ENCODE measurements around the gene ITGA6.

ITGA6 gene

DNA sequence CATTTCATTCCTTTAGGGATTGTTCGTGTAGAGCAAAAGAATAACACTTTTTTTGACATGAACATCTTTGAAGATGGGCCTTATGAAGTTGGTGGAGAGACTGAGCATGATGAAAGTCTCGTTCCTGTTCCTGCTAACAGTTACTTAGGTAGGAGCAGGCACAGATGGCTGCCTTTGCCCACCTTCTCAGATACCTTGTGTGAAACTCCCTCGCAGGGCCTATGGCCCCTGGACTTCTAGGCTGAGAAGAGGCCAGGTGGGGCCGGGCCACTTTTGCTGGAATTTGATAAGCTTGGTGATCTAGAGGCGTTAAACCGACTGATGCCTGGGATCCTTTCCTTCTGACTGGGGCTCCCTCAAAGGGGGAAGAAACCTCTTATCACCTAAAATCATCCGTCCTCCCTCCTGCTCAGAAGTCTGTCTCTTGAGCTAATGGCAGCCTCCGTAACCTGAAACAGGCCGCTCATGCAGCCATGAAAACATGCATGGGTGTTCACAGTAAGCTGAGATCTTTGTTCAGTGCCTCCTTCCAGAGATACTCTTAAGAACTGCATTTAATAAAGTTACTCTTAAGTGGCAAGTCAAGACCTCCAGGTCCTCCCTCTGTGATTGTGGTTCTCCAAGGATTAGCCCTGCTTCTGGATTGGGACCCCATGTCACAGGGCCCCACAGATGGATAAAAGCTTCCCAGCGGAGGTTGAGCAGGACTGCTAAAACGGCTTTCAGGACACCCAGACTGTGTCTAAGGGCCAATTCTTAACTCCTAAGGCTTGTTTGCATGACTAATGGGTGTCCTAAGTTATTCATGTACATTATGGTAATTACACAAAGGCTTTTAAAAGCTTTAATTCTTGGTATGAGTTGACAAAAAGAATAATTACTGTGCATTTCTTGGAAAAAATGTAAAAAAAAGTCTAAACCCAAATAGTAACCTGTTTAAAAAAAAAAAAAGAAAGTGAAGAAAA, 43.9 kb downstream of the ITGA6 start:
- Histone ChIP-seq H3K9ac (ENCODE audit: insufficient read length) (no peak overlapping the region), H3K27ac (no peak overlapping the region), H3K9me3 (ENCODE audit: low read depth, low read length) (no peaks in the 10 kb centered on the region), H3K36me3 (ENCODE audit: insufficient read depth, low read length) (no peaks in the 10 kb centered on the region), H3K4me3 (no peak overlapping the region)
- no peak for TF ChIP-seq FOXP2 (optimal IDR thresholded peaks at IDR 0.05; ENCODE audit: control extremely low read depth, extremely low read length, insufficient read depth)
- TF ChIP-seq POLR2AphosphoS5 (IDR thresholded peaks at IDR 0.05; ENCODE audit: borderline replicate concordance, low read depth, low read length), result no peak
- TF ChIP-seq EZH2 (IDR thresholded peaks at IDR 0.05), result no peak
- no peak for DNase-seq (ENCODE audit: low read depth, low spot score)

GRCh38 chr2:172472446-172473033, 45.2 kb downstream of the ITGA6 start:
- Histone ChIP-seq H3K27ac (no peak overlapping the region), H3K36me3 (ENCODE audit: insufficient read depth, low read length) (no peaks in the 10 kb centered on the region)

DNA sequence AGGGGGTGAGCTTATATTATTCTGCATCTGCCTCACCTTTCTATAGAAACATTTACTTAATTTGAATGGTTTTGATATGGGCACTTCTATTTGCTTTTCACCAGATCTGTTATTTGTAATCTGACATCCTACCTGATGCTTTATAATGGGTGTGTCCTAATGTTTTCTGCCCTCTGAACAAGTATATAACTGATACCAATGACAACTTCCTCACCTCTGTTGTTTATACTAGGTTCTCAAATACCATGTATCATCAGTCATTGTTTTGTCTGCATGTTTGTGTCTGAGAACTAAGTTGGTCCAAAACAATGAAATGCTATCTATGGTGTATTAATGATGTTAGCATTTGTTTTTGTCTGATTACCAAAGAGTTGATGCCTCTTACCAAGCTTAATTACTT, 45.8 kb downstream of the ITGA6 start:
- no peak overlapping the region for H3K27ac ChIP-seq

More at GRCh38 chr2:172472446-172473033, 45.2 kb downstream of the ITGA6 start:
- Histone ChIP-seq H3K9me3 (ENCODE audit: low read depth, low read length) (no peaks in the 10 kb centered on the region), H3K9ac (ENCODE audit: insufficient read length) (no peak overlapping the region), H3K4me3 (no peak overlapping the region)
- DNase-seq (ENCODE audit: low read depth, low spot score), result no peak
- no peak for TF ChIP-seq POLR2AphosphoS5 (IDR thresholded peaks at IDR 0.05; ENCODE audit: borderline replicate concordance, low read depth, low read length)
- TF ChIP-seq EZH2 (IDR thresholded peaks at IDR 0.05), result no peak
- no peak for TF ChIP-seq FOXP2 (optimal IDR thresholded peaks at IDR 0.05; ENCODE audit: control extremely low read depth, extremely low read length, insufficient read depth)

GRCh38 chr2:172478353-172478752, 51.0 kb downstream of the ITGA6 start:
- TF ChIP-seq FOXP2 (optimal IDR thresholded peaks at IDR 0.05; ENCODE audit: control extremely low read depth, extremely low read length, insufficient read depth) (no peak), EZH2 (IDR thresholded peaks at IDR 0.05) (no peak), POLR2AphosphoS5 (IDR thresholded peaks at IDR 0.05; ENCODE audit: borderline replicate concordance, low read depth, low read length) (no peak)
- Histone ChIP-seq H3K9me3 (ENCODE audit: low read depth, low read length) (no peaks in the 10 kb centered on the region), H3K36me3 (ENCODE audit: insufficient read depth, low read length) (no peaks in the 10 kb centered on the region), H3K27ac (no peak overlapping the region), H3K4me3 (no peak overlapping the region), H3K9ac (ENCODE audit: insufficient read length) (no peak overlapping the region)
- DNase-seq (ENCODE audit: low read depth, low spot score), result no peak

More for the DNA sequence above, 45.8 kb downstream of the ITGA6 start:
- Histone ChIP-seq H3K9me3 (ENCODE audit: low read depth, low read length) (no peaks in the 10 kb centered on the region), H3K4me3 (no peak overlapping the region), H3K9ac (ENCODE audit: insufficient read length) (no peak overlapping the region), H3K36me3 (ENCODE audit: insufficient read depth, low read length) (no peaks in the 10 kb centered on the region)
- no peak for DNase-seq (ENCODE audit: low read depth, low spot score)
- TF ChIP-seq FOXP2 (optimal IDR thresholded peaks at IDR 0.05; ENCODE audit: control extremely low read depth, extremely low read length, insufficient read depth) (no peak), POLR2AphosphoS5 (IDR thresholded peaks at IDR 0.05; ENCODE audit: borderline replicate concordance, low read depth, low read length) (no peak), EZH2 (IDR thresholded peaks at IDR 0.05) (no peak)

GRCh38 chr2:172480301-172481218, 53.2 kb downstream of the ITGA6 start:
- no peaks in the 10 kb centered on the region for H3K9me3 ChIP-seq (ENCODE audit: low read depth, low read length)
- H3K36me3 ChIP-seq (ENCODE audit: insufficient read depth, low read length), result no peaks in the 10 kb centered on the region
- no peak overlapping the region for H3K4me3 ChIP-seq
- no peak overlapping the region for H3K27ac ChIP-seq
- DNase-seq (ENCODE audit: low read depth, low spot score), result no peak
- TF ChIP-seq EZH2 (IDR thresholded peaks at IDR 0.05), result no peak
- no peak for TF ChIP-seq POLR2AphosphoS5 (IDR thresholded peaks at IDR 0.05; ENCODE audit: borderline replicate concordance, low read depth, low read length)
- TF ChIP-seq FOXP2 (optimal IDR thresholded peaks at IDR 0.05; ENCODE audit: control extremely low read depth, extremely low read length, insufficient read depth), result no peak
- H3K9ac ChIP-seq (ENCODE audit: insufficient read length), result no peak overlapping the region

DNA sequence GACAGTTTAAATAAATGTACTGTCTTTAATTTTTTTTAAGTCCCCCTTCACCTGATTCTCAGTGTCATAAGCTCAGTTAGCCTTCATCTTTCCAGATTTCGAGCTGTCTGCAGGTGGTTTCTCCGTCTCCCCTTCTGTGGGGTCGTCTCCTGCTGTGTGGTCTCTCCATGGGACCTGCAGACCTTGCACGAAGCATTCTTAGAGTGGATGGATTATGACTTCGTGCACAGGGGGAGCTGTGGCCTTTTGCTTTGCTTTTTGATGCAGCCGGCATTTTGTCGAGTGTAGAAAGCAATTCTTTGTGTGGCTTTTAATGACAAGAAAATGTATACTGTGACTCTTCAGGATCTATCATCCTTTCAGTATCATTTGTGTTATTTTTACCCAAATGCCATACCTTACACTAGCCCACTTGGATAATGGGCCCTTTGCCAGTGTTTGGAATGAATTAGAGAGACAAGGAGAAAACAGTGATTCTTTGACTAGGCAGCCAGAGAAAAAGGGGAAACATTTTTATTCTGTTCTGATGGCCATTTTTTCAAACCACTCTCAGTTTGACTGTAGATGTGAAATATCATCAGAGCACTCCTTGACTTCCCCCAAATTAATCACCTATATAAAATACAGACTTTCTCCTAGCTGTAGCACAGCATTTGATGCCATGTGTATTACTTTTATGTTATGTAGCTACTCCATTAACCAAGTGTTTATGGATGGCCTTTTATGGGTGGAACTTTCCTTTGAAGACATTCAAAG, 54.3 kb downstream of the ITGA6 start:
- Histone ChIP-seq H3K9me3 (ENCODE audit: low read depth, low read length) (no peaks in the 10 kb centered on the region), H3K4me3 (no peak overlapping the region), H3K9ac (ENCODE audit: insufficient read length) (no peak overlapping the region), H3K27ac (no peak overlapping the region), H3K36me3 (ENCODE audit: insufficient read depth, low read length) (no peaks in the 10 kb centered on the region)
- no peak for DNase-seq (ENCODE audit: low read depth, low spot score)
- TF ChIP-seq EZH2 (IDR thresholded peaks at IDR 0.05), result no peak
- TF ChIP-seq POLR2AphosphoS5 (IDR thresholded peaks at IDR 0.05; ENCODE audit: borderline replicate concordance, low read depth, low read length), result no peak
- TF ChIP-seq FOXP2 (optimal IDR thresholded peaks at IDR 0.05; ENCODE audit: control extremely low read depth, extremely low read length, insufficient read depth), result no peak

DNA sequence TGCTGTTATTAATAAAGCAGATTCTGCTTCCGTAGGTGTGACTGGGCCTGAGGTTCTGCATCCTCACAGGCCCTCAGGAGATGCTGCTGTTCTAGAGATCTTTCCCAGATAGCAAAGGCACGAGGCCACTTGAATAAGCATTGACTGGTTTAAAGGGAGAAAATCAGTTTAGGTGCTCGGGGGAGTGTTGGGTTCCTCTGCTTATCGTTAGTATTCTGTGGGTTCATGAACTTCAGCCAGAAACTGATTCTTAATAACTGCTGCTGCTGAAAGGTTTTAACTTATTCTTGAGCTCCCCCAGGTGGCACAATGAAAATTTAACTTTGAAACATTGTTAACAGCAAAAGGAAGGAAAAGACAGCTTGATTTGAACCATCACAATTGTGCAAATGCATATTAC, 56.9 kb downstream of the ITGA6 start:
- no peak for DNase-seq (ENCODE audit: low read depth, low spot score)
- no peaks in the 10 kb centered on the region for H3K36me3 ChIP-seq (ENCODE audit: insufficient read depth, low read length)
- no peak overlapping the region for H3K4me3 ChIP-seq
- no peak for TF ChIP-seq POLR2AphosphoS5 (IDR thresholded peaks at IDR 0.05; ENCODE audit: borderline replicate concordance, low read depth, low read length)
- no peak for TF ChIP-seq FOXP2 (optimal IDR thresholded peaks at IDR 0.05; ENCODE audit: control extremely low read depth, extremely low read length, insufficient read depth)
- no peak for TF ChIP-seq EZH2 (IDR thresholded peaks at IDR 0.05)
- no peak overlapping the region for H3K9ac ChIP-seq (ENCODE audit: insufficient read length)
- no peak overlapping the region for H3K27ac ChIP-seq
- H3K9me3 ChIP-seq (ENCODE audit: low read depth, low read length), result no peaks in the 10 kb centered on the region

Data from SK-N-MC (cell line).